Prostate gland (tissue), 2 donors: ENCODE measurements around the gene HSF5.

ENCODE experiments used
- POLR2A ChIP-seq: fragments of 450-650 bp; IDR thresholded peaks from one replicate; pipeline ENCODE4 v1.6.1; 2016; ENCODE audit warnings: antibody characterized with exemption, mild to moderate bottlenecking
- POLR2AphosphoS5 ChIP-seq: sonication (generic); formaldehyde crosslinking; IDR thresholded peaks from one replicate; pipeline ENCODE4 v1.6.1; 2017; ENCODE audit warnings: antibody characterized with exemption
- TF ChIP-seq, protein P1 (sequence below), 4 experiments: fragments of 200-600 bp in 2 of 4; fragments of 450-650 bp in 2 of 4; sonication (generic) in 2 of 4; IDR thresholded peaks; 1 replicate in 3 of 4; 2 replicates in 1 of 4; pipeline ENCODE4 v1.5.1; 2016 to 2019; ENCODE audit warnings: antibody characterized with exemption in 4 of 4, mild to moderate bottlenecking in 2 of 4, moderate library complexity in 2 of 4

DNA sequence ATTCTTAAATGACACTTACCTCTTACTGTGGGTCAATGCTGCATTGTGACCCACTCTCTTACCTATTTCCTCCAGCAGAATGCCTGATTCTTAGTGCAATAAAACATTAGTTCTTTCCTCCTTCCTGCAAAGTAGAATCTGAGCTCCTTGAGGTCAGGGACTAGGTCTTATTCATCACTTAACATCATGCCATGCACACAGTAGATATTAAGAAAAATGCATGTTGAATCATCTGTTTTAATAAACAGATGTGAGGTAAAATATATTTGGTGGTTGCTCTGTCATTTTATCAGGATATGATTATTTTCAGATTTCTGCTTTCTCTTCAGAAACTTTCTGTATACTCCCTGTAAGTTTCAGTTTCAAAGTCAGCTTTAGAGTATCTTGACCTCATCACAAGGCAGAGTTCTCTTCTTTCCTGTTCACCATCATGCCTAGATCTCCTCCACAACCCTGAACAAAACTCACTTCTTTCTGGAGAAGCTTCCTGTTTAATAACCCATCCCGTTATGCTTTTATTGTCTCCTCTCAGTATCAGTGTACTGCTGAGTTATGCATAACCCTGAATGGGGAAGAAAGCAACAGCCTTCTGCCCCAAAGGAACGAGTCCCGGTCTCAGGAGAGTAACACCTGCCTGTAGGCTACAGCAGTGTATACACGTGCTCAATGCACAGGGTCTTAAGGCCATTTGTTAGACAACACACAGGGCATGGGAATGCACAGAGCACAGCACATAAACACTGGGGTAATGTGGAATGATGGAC lies 105.9 kb downstream of the HSF5 start:
- TF ChIP-seq POLR2A, result no peak
- TF ChIP-seq, protein P1, sequence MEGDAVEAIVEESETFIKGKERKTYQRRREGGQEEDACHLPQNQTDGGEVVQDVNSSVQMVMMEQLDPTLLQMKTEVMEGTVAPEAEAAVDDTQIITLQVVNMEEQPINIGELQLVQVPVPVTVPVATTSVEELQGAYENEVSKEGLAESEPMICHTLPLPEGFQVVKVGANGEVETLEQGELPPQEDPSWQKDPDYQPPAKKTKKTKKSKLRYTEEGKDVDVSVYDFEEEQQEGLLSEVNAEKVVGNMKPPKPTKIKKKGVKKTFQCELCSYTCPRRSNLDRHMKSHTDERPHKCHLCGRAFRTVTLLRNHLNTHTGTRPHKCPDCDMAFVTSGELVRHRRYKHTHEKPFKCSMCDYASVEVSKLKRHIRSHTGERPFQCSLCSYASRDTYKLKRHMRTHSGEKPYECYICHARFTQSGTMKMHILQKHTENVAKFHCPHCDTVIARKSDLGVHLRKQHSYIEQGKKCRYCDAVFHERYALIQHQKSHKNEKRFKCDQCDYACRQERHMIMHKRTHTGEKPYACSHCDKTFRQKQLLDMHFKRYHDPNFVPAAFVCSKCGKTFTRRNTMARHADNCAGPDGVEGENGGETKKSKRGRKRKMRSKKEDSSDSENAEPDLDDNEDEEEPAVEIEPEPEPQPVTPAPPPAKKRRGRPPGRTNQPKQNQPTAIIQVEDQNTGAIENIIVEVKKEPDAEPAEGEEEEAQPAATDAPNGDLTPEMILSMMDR (IDR thresholded peaks at IDR 0.05), result no peak
- TF ChIP-seq POLR2AphosphoS5, result no peak
